ENCODE results near the gene ARL4A.
"Not testable (repeated sequence)": the region's sequence is repeated elsewhere in the genome, so short reads cannot be mapped to it uniquely, and the experiment has no call there.

The ARL4A gene, protein sequence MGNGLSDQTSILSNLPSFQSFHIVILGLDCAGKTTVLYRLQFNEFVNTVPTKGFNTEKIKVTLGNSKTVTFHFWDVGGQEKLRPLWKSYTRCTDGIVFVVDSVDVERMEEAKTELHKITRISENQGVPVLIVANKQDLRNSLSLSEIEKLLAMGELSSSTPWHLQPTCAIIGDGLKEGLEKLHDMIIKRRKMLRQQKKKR

DNA sequence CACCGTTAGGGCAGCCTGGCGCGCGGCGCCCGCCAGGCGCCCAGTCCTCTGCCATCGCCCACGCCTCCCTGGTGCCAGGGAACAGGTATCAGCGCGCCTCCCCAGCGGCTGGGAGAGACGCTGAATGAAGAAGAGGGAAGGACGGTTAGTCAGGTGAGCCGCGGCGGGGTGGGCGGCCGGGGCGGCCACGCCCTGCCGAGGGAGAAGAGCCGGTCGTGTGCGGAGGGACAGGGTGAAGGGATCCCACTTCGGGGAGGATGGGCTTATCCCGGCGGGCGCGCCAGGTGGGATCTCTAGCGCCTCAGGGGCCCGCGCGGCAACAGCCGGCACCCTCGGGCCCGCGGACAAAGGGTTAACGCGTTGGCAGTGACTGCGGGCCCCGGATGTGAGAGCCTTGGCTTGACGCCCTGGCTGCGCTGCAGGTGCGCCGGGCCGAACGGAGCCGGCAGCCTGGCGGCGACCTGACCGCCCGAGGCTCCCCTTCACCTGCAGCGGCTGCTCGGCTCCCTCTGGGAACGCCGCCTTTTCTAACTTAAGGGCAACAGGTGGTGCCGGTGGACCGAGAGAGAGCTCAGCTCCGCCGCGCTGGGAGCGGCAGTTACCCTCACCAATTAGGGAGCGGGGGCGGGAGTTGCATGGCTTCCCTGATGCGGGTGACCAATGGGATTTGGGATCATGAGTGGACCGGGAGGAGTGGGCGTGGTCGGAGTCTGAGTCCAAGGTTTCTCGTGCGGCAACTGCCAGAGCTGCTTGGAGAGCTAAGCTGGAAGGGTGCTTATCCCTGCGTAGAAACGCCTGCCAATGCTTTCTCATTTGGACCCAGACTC is at the start of gene ARL4A:
ARL4A (plus strand) TSS at position 743 of the 827 bp plus-strand sequence. CDS start 622 bp downstream, outside the sequence.
- DNase-seq (ENCODE audit: low read depth in 2 of 3, low spot score in 2 of 3) = peak; percentile 71 to 77 (median 73)

- DNase-seq (ENCODE audit: low read depth in 2 of 3, low spot score in 2 of 3) = no peak
Observed at GRCh38 chr7:12637819-12638592, 49.4 kb upstream of the ARL4A start.

GRCh38 chr7:12638851-12639456 is 48.5 kb upstream of the ARL4A start:
- DNase-seq (ENCODE audit: low read depth in 2 of 3, low spot score in 2 of 3) = no peak

DNA sequence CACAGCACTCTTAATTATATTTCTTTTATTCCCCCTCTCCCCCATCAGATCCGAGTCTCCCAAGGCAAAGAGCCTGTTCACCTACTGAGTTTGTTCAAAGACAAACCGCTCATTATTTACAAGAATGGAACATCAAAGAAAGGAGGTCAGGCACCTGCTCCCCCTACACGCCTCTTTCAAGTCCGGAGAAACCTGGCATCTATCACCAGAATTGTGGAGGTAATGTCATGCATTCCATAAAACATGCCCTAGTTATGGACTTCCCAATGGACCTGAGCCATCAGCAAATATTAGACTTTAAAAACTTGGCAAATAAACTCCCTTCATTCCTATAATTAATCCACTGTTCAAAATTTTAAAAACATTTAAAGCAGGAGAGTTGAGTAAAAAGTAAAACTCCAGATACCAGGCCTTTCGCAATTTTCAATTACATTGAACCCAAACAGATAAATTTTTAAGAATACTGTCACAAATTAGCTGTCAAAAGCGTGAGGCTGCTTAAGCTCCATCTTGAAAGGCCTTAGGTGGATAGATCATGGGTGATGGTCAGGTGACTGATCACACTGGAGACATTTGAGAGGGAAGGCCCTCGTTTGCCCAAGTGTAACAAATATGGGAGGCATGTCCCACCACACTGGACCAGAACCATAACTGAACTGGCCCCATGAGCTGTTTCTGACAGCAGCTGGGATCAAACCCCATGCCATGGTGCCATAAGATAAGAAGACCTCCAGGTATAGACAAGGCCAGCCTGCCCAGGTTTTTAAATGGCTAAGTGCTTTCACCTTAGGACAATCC is 46.9 kb upstream of the ARL4A start:
- DNase-seq (ENCODE audit: low read depth in 2 of 3, low spot score in 2 of 3) = no peak

DNA sequence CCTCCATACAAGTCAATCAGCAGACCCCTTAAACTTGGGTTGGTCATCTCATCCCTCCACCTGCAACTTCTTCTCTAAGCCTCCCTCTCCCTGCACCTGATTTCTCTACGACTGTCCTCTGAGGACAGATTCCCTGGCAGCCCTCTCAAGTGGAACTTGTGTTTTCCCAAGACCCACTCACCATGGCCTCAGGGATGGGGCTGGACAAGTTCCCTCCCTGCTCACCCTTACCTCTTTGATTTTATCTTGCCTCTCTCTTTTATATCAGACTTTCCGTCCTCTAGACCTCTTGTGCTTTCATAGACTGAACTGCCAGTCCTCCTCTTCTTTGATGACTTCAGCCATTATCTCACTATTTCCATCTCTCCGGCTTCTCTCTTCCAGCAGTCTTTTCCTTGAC is 46.2 kb upstream of the ARL4A start:
- no peak for DNase-seq (ENCODE audit: low read depth in 2 of 3, low spot score in 2 of 3)

DNA sequence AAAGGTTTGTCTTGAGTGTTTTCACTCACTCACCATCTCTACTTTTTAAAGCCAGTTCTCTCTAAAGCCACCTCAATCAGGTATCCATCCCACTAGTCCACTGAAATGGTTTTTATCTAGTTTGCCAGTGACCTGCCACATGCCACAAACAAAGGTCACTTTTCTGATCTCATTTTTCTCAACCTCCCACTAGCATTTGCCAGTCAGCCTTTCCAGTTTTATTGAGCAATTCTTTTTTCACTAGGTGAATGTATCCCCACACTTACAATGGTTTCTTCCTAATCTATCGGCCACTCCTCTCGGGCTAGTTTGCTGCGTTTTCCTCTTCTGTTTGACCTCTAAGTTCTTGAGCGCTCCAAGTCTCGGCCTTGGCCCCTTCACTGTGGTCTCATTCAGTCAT is 44.9 kb upstream of the ARL4A start:
- no peak for DNase-seq (ENCODE audit: low read depth in 2 of 3, low spot score in 2 of 3)

DNA sequence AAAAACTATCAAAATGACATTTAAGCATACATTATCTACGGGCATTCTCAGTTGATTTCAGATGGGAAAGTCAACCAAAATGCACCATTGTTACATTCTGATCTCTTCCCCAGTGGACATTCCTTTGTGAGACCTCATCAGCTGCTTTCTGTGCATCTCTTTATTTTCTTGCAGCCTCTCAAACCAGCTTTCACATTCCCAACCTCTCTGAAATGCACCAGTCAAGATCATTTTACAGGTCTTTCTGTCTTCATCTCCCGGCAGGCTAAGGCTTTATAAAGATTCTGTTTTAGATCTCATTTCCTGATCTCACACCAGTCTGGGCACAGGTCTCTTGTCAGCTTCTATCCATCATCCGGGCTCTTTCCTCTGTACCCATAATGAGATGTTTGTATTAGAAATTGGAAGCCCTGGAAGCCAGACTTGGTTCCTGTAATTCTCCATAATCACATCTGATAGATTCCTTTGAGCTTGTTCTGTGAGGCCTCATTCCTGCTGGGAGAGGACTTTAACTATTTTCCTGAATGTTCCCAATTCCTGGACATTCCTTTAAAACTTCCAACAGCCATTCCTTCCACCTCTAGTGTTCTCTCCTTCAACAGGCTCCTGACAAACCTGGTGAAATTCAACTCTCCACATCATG is 44.3 kb upstream of the ARL4A start:
- no peak for DNase-seq (ENCODE audit: low read depth in 2 of 3, low spot score in 2 of 3)

- DNase-seq (ENCODE audit: low read depth in 2 of 3, low spot score in 2 of 3) = no peak
Observed at GRCh38 chr7:12643644-12644043, 43.8 kb upstream of the ARL4A start.

GRCh38 chr7:12645212-12645611 is 42.2 kb upstream of the ARL4A start:
- DNase-seq (ENCODE audit: low read depth in 2 of 3, low spot score in 2 of 3) = not testable (repeated sequence)

GRCh38 chr7:12646139-12646538 is 41.3 kb upstream of the ARL4A start:
- no peak for DNase-seq (ENCODE audit: low read depth in 2 of 3, low spot score in 2 of 3)

GRCh38 chr7:12647364-12648219 is 39.8 kb upstream of the ARL4A start:
- DNase-seq (ENCODE audit: low read depth in 2 of 3, low spot score in 2 of 3) = no peak

DNA sequence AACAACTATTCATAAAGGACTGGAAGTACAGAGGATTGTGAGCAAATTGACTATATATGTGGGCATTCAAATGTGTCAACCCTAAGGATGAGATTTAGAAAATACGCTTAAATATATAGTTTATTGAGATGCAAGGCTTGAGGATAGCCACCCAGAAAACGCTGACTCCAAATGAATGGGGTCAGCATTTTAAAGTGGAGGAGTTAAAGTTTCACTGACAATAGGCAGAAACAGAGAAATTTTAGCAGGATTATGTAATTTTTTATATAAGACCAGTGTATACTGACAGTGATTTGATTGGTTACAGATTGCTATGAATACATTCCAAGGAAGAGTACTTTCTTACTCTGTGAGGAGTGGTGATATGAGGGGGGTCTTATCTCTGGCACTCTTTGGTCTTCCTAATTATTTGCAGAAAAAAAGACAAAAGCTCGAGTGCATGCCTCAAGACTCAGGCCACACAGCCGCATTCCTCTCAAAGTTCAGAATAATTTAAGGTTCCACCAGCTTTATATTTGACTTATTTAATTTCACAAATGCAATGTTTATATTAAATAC is 38.6 kb upstream of the ARL4A start:
- no peak for DNase-seq (ENCODE audit: low read depth in 2 of 3, low spot score in 2 of 3)

- DNase-seq (ENCODE audit: low read depth in 2 of 3, low spot score in 2 of 3) = no peak
Observed at GRCh38 chr7:12649348-12649747, 38.1 kb upstream of the ARL4A start.

- DNase-seq (ENCODE audit: low read depth in 2 of 3, low spot score in 2 of 3) = no peak
Observed at GRCh38 chr7:12650080-12650479, 37.4 kb upstream of the ARL4A start.

DNA sequence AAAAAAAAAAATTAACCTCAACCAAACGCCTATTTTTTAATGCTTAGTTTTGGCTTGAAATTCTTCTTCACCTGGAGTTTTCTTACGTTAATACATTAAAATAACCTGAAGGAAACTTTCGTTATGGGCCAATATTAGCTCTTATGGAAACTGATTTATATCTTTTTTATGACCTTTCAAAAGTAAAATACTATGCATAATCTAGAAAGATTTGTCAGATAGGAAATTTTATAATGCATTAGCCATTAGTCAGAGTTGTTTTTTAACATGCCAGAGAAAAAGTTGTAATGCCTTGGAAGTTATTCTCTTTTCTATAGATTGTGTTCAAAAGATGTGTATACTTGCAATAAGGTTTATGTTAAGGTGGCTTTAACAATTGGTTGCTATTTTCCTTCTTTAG is 34.3 kb upstream of the ARL4A start:
- DNase-seq (ENCODE audit: low read depth in 2 of 3, low spot score in 2 of 3) = no peak

DNA sequence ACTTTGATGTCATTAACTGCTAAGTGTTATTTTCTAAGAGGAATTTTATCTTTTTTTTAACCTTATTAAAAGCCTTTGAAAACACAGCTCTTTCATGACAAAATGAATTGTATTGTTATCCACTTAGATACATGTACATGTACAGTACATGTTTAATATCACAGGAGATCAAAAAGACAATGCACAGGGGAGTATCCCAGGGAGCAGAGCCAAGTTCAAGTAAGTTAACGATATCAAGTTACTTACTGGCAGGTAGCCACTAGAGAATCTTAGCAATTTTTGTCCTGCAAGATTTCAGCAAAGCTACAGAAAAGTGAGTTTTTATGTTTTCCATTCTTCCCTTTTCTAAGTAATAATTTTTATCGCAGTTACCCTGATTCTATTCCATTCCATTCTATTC is 33.9 kb upstream of the ARL4A start:
- DNase-seq (ENCODE audit: low read depth in 2 of 3, low spot score in 2 of 3) = no peak

- no peak for DNase-seq (ENCODE audit: low read depth in 2 of 3, low spot score in 2 of 3)
Observed at GRCh38 chr7:12655161-12655560, 32.3 kb upstream of the ARL4A start.

DNA sequence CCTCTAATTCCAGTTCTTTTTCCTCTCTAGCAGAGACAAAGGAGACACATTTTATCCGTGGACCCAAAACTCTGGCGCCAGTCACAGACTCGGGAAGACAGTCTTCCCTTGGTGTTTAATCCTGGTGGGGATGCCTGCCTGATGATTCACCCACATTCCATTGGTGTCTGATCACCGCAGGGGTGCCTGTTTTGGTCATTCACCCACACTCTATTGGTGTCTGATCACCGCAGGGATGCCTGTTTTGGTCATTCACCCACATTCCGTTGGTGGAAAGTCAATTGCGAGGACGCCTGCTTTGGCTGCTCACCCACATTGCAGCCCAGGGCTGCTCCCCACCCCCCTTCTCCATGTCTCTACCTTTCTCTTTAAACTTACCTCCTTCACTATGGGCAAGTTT is 27.0 kb upstream of the ARL4A start:
- not testable (repeated sequence) for DNase-seq (ENCODE audit: low read depth in 2 of 3, low spot score in 2 of 3)

- not testable (repeated sequence) for DNase-seq (ENCODE audit: low read depth in 2 of 3, low spot score in 2 of 3)
Observed at GRCh38 chr7:12660986-12661385, 26.4 kb upstream of the ARL4A start.
